Neural cell (in vitro differentiated cells): ENCODE data around the gene PHACTR1.

Source experiments
- EP300 ChIP-seq: fragments of 450-650 bp; conservative IDR thresholded peaks from 2 replicates; pipeline ENCODE4 v1.6.1; 2014; ENCODE audit warnings: antibody characterized with exemption, mild to moderate bottlenecking, moderate library complexity; ENCODE audit not compliant: poor library complexity, severe bottlenecking
- EZH2 ChIP-seq: fragments of 200-600, 300-800 bp; shearing (Covaris generic), sonication (generic); IDR thresholded peaks from 2 replicates; pipeline ENCODE4 v1.6.1; 2014; ENCODE audit warnings: antibody characterized with exemption, low read length, borderline replicate concordance, mild to moderate bottlenecking; ENCODE audit not compliant: insufficient read depth, poor library complexity, severe bottlenecking
- POLR2AphosphoS5 ChIP-seq: IDR thresholded peaks from 2 replicates; pipeline ENCODE4 v1.6.1; 2012
- RAD21 ChIP-seq: fragments of 450-650 bp; conservative IDR thresholded peaks from 2 replicates; pipeline ENCODE4 v1.6.1; 2014; ENCODE audit warnings: antibody characterized with exemption, mild to moderate bottlenecking, moderate library complexity
- TAF1 ChIP-seq: IDR thresholded peaks from 2 replicates; pipeline ENCODE4 v1.6.1; 2012; ENCODE audit warnings: low read depth
- TF ChIP-seq, protein P1 (sequence below): fragments of 450-650 bp; IDR thresholded peaks from 2 replicates; pipeline ENCODE4 v1.5.1; 2014; ENCODE audit warnings: antibody characterized with exemption, mild to moderate bottlenecking, moderate library complexity; ENCODE audit not compliant: poor library complexity, severe bottlenecking
- TF ChIP-seq, protein P2 (sequence below): IDR thresholded peaks from 2 replicates; pipeline ENCODE4 v1.6.1; 2012; ENCODE audit warnings: borderline replicate concordance

GRCh38 chr6:12891595-12891994, 175.0 kb downstream of the PHACTR1 start:
- TF ChIP-seq, protein P1, sequence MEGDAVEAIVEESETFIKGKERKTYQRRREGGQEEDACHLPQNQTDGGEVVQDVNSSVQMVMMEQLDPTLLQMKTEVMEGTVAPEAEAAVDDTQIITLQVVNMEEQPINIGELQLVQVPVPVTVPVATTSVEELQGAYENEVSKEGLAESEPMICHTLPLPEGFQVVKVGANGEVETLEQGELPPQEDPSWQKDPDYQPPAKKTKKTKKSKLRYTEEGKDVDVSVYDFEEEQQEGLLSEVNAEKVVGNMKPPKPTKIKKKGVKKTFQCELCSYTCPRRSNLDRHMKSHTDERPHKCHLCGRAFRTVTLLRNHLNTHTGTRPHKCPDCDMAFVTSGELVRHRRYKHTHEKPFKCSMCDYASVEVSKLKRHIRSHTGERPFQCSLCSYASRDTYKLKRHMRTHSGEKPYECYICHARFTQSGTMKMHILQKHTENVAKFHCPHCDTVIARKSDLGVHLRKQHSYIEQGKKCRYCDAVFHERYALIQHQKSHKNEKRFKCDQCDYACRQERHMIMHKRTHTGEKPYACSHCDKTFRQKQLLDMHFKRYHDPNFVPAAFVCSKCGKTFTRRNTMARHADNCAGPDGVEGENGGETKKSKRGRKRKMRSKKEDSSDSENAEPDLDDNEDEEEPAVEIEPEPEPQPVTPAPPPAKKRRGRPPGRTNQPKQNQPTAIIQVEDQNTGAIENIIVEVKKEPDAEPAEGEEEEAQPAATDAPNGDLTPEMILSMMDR, result no peak
- TF ChIP-seq EZH2 (no peak), TAF1 (no peak), POLR2AphosphoS5 (no peak), EP300 (no peak), RAD21 (no peak)
- TF ChIP-seq, protein P2, sequence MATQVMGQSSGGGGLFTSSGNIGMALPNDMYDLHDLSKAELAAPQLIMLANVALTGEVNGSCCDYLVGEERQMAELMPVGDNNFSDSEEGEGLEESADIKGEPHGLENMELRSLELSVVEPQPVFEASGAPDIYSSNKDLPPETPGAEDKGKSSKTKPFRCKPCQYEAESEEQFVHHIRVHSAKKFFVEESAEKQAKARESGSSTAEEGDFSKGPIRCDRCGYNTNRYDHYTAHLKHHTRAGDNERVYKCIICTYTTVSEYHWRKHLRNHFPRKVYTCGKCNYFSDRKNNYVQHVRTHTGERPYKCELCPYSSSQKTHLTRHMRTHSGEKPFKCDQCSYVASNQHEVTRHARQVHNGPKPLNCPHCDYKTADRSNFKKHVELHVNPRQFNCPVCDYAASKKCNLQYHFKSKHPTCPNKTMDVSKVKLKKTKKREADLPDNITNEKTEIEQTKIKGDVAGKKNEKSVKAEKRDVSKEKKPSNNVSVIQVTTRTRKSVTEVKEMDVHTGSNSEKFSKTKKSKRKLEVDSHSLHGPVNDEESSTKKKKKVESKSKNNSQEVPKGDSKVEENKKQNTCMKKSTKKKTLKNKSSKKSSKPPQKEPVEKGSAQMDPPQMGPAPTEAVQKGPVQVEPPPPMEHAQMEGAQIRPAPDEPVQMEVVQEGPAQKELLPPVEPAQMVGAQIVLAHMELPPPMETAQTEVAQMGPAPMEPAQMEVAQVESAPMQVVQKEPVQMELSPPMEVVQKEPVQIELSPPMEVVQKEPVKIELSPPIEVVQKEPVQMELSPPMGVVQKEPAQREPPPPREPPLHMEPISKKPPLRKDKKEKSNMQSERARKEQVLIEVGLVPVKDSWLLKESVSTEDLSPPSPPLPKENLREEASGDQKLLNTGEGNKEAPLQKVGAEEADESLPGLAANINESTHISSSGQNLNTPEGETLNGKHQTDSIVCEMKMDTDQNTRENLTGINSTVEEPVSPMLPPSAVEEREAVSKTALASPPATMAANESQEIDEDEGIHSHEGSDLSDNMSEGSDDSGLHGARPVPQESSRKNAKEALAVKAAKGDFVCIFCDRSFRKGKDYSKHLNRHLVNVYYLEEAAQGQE, result no peak
